ENCODE data around the gene VPREB1.

- TF ChIP-seq CTCF (IDR thresholded peaks at IDR 0.05) (no peak), POLR2A (IDR thresholded peaks at IDR 0.05) (no peak)
Observed at GRCh38 chr22:22198751-22199150, 45.8 kb upstream of the VPREB1 start.
